Activated T-helper 1 cell treated with anti-CD3 and anti-CD28 coated beads, Interleukin-2, amount 50 U/mL, for 16 hours (primary cell): Measurements from ENCODE around the gene GXYLT2.

Experiments used
- DNase-seq, 2 donors: peaks; one replicate each; pipeline ENCODE4 v3.0.0-alpha.2; 2020; ENCODE audit warnings: low read depth in 1 of 2, low spot score in 1 of 2

GXYLT2 gene

GRCh38 chr3:72887705-72888545 lies at the start of gene GXYLT2:
GXYLT2 (plus strand) TSS chr3:72888046; CDS start chr3:72888234, 188 bp downstream.
- peak in 1 of 2 donors; percentile 2 for DNase-seq

DNA sequence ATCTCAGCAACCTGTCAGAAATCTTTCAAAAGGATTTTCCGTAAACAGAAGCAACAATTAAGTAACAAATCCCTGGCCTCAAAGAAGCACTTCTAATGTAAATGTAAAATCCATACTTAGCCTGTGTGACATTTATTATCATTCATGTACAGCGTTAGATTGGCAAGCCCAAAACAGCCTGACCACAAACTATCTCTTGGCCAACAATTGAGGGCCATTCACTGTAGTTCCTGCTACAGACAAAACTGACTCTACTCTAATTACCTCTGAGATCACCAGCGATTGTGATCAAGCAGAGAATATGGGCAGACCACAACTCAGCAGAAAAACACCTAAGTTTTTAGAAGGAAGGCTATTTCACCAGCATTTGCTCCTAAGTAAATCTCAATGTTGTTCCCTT lies 48.8 kb upstream of the GXYLT2 start:
- DNase-seq, result no peak

DNA sequence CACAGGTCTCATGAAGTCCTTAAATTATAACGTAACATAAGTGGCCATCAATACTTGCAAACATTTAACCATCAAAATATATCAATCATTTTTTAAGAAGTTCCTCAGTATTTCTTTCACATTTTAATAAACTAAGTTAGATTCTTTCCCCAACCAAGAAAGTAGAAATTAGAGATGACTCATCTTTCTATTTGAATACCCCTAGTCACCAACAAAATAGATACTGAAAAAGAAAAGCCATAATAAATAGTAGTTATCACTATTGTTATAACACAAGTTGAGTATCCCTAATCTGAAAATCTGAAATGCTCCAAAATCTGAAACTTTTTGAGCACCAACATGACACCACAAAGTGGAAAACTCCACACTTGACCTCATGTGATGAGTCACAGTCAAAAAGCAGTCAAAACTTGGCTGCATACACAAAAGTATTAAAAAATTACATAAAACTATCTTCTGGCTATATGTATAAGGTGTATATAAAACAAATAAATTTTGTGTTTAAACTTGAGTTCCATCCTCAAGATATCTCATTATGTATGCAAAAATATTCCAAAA lies 43.3 kb upstream of the GXYLT2 start:
- no peak for DNase-seq

DNA sequence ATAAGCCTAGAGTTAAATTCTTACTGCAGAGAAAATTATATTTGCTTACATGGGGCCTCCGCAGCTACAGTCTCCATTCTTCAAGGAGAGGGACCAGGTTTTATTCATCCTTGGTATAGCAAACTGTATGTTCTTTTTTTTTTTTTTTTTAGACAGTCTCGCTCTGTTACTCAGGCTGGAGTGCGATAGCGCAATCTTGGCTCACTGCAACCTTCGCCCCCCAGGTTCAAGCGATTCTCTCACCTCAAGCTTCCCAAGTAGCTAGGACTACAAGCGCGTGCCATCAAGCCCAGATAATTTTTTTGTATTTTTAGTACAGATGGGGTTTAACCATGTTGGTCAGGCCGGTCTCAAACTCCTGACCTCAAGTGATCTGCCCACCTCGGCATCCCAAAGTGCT lies 41.7 kb upstream of the GXYLT2 start:
- no peak for DNase-seq

DNA sequence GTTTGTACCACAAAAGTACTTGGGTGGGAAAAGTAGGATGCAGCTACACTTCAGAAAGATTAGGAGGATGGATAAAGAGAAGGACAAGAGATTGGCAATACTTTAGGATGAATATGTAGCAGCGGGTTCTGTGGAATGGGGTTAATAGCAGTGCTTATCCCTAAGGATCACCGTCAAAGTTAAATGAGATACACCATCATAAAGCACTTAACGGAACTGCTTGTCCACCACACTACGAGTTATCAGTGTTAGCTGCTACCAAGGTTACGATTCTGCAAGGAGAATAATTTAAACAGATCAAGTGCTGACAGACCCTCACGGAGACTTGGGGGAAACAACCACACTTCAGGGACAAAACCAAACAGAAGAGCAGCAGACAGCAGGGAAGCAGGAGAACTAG lies 40.6 kb upstream of the GXYLT2 start:
- DNase-seq, result no peak

- DNase-seq, result peak; percentile 87 to 90
These were observed 39.8 kb upstream of the GXYLT2 start, which contains the start of gene SHQ1 for GRCh38 chr3:72847751-72848702. SHQ1 (minus strand) TSS chr3:72848445; CDS start chr3:72848340, 105 bp downstream.

- peak in 1 of 2 donors; percentile 2 for DNase-seq
These were observed 39.2 kb upstream of the GXYLT2 start for GRCh38 chr3:72848703-72849081.

- no peak for DNase-seq
These were observed 32.8 kb upstream of the GXYLT2 start for GRCh38 chr3:72855001-72855400.

DNA sequence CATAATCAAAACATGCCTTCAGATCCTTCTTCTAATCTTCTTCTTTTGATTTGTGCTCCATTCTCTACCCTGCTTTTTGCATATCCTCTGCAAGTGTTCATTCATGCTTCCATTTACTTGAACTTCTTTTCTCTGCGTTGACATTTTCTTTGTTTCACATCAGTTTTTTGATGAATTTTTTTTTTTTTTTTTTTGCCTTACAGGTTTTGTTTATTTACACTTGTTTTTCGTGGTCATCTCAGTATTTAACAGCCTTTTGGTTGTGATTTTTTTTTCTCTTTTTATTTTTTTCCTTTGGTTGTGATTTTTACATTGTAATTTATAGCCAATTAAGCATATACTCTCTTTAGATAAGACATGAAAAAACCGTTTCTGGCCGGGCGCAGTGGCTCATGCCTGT lies 27.8 kb upstream of the GXYLT2 start:
- DNase-seq, result no peak

DNA sequence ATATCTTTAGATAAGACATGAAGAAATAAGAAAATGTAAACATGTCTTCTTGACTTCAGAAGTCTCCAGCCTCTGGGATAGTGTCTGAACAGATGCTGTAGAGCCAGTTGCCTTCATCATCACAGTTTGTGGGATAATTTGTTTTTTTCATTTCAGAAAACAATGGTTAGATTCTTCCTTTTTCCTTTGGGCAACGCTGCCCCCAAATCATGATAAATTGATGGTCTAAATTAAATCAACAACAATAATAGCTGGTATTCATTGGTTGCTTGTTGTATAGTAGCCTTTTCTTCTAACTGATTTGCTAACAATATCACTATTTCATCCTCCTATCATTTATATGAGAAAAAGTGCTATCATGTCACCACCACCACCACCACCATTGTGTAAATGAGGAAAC lies 27.0 kb upstream of the GXYLT2 start:
- DNase-seq, result no peak

DNA sequence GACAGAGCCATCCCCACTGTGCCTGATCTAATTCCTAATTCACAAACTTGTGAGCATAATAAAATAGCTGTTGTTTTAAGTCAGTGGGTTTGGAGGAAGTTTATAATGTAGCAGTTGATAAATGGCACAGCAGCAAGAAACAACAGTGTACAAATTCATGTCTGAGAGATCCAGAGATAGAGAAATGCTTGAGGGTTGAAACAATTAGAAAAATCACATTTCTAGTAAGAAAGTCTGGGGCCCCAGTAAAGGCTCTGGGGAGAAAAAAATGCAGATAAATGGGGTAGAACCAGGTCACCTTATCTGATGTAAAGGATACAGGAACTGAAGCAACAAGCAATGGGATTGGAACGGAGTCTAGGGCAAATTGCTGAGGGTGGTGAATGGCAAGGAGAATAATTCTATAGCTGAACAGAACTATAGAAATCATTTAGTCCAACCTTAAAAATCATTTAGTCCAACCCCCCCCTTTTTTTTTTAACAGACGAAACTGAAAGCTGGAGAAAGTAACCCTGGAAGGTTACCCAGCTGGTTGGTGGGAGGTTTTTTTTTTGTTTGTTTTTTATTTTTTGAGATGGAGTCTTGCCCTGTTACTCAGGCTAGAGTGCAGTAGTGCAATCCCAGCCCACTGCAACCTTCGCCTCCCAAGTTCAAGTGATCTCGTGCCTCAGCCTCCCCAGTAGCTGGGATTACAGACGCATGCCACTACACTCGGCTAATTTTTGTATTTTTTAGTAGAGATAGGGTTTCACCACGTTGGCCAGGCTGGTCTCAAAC lies 25.3 kb upstream of the GXYLT2 start:
- no peak for DNase-seq

GRCh38 chr3:72872183-72872582 lies 15.7 kb upstream of the GXYLT2 start:
- no peak for DNase-seq

GRCh38 chr3:72887343-72887704 lies 522 bp upstream of the GXYLT2 start:
- DNase-seq, result no peak

- DNase-seq, result no peak
These were observed 882 bp downstream of the GXYLT2 start for GRCh38 chr3:72888546-72889309.

- DNase-seq, result no peak
These were observed 1.7 kb downstream of the GXYLT2 start for GRCh38 chr3:72889310-72890165.

DNA sequence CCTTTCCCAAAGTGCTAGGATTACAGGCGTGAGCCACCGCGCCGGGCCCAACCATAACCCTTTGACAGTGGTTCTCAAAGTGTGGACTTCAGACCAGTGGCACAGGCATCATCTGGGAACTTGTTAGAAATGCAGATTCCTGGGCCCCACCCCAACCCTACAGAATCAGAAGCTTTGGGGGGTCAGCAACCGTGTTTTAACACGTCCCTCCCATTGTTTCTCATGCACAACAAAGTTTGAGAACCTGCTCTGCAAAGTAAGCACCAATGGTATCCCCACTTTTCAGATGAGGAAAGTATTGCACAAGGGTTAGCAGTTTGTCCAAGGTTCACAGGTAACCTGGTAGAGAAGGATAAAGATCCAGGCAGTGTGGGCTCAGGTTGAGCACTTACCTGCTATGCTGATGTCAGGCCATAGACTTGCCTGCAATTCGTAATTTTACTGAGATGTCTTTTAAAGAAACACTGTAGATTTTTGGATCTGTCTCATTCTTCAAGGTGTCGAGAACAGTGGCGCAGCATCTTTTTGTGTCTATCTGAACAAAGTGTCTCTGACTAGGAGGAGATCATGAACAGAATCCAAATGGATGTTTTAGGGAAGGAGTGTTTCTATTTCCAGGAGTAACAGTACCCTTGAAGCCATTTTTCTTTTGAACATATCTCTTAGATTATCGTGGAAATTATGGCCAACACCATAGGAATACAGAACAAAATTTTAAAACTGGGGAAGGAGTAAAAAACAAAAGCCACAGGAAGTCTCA lies 2.5 kb downstream of the GXYLT2 start:
- DNase-seq, result no peak

- DNase-seq, result no peak
These were observed 3.4 kb downstream of the GXYLT2 start for GRCh38 chr3:72891053-72891855.
